ENCODE measurements around the gene VWF.

Gene VWF

GRCh38 chr12:6058481-6059161 lies 65.8 kb downstream of the VWF start:
- no peak for DNase-seq

GRCh38 chr12:6057700-6058099 lies 66.8 kb downstream of the VWF start:
- no peak for DNase-seq

- peak; percentile 66 for DNase-seq
These were observed 67.8 kb downstream of the VWF start for GRCh38 chr12:6056406-6057240.

- no peak for DNase-seq
These were observed 70.9 kb downstream of the VWF start for GRCh38 chr12:6053541-6053940.

GRCh38 chr12:6052940-6053329 lies 71.5 kb downstream of the VWF start:
- no peak for DNase-seq

- DNase-seq, result no peak
These were observed 72.1 kb downstream of the VWF start for GRCh38 chr12:6052206-6052939.

- peak; percentile 61 for DNase-seq
These were observed 74.5 kb downstream of the VWF start for GRCh38 chr12:6049992-6050391.

- no peak for DNase-seq
These were observed 74.9 kb downstream of the VWF start for GRCh38 chr12:6049587-6049986.

GRCh38 chr12:6047249-6048237 lies 76.9 kb downstream of the VWF start:
- DNase-seq, result no peak

- no peak for DNase-seq
These were observed 77.8 kb downstream of the VWF start for GRCh38 chr12:6046511-6047180.

- DNase-seq, result no peak
These were observed 79.0 kb downstream of the VWF start for GRCh38 chr12:6045438-6045837.

GRCh38 chr12:6044082-6044481 lies 80.4 kb downstream of the VWF start:
- no peak for DNase-seq

- no peak for DNase-seq
These were observed 82.0 kb downstream of the VWF start for GRCh38 chr12:6042446-6042845.

- DNase-seq, result no peak
These were observed 82.6 kb downstream of the VWF start for GRCh38 chr12:6041891-6042290.

- no peak for DNase-seq
These were observed 83.7 kb downstream of the VWF start for GRCh38 chr12:6040815-6041214.

GRCh38 chr12:6039894-6040601 lies 84.4 kb downstream of the VWF start:
- DNase-seq, result peak; percentile 84

- DNase-seq, result peak; percentile 49
These were observed 86.3 kb downstream of the VWF start for GRCh38 chr12:6038160-6038559.

- DNase-seq, result no peak
These were observed 87.0 kb downstream of the VWF start for GRCh38 chr12:6037459-6037858.

- DNase-seq, result no peak
These were observed 88.0 kb downstream of the VWF start for GRCh38 chr12:6036509-6036908.

GRCh38 chr12:6034596-6034995 lies 89.9 kb downstream of the VWF start:
- no peak for DNase-seq

- no peak for DNase-seq
These were observed 90.9 kb downstream of the VWF start for GRCh38 chr12:6033546-6033945.

All from NCI-H2171 treated with DMSO at 0.1 percent for 48 hours (cell line).